Measurements from ENCODE around the gene GPATCH11. TPM values are rescaled to one million over a fixed set of nuclear protein-coding genes. Genes with fewer than 3 reads are reported as not detected.

GPATCH11 gene
- total and polyA plus RNA-seq, 2 of the 4 experiments (the other 2 are of a cell fraction) = 3.9 to 4.7 TPM

GRCh38 chr2:37104178-37104577 lies 19.9 kb downstream of the GPATCH11 start:
- H2AFZ ChIP-seq (replicated peaks; ENCODE audit: low read length, poor library complexity) = no peak overlapping the region
- H3K23ac ChIP-seq (ENCODE audit: low read depth, low read length) = no peak overlapping the region
- H3K18ac ChIP-seq (ENCODE audit: low read depth, low read length) = no peak overlapping the region
- H3K27me3 ChIP-seq (ENCODE audit: control insufficient read depth, insufficient read depth, low read length) = no peaks in the 10 kb centered on the region
- H3K36me3 ChIP-seq (ENCODE audit: control insufficient read depth, insufficient read depth, low read length) = peaks cover 18% of the 10 kb centered on the region
- no peak overlapping the region for H4K91ac ChIP-seq (ENCODE audit: insufficient read depth, low read depth, low read length)
- H4K8ac ChIP-seq (ENCODE audit: low read depth in 2 of 2, low read length in 2 of 2) = no peak overlapping the region
- H3K56ac ChIP-seq (ENCODE audit: extremely low read depth, insufficient read depth, low read length) = no peak overlapping the region
- no peak for DNase-seq
- CTCF ChIA-PET = interaction anchor here (1.0 kb wide), 1 partner anchor 12 kb away, joined by 3 read pairs; no protein-coding TSS in a partner anchor
- H2AK5ac ChIP-seq (ENCODE audit: low read depth, low read length) = no peak overlapping the region
- H3K27ac ChIP-seq (ENCODE audit: insufficient read depth, low read length) = no peak overlapping the region
- no peak overlapping the region for H2BK120ac ChIP-seq (ENCODE audit: low read depth, low read length)
- dilution Hi-C loops (cut with HindIII; ENCODE audit: low sequenced_read_pairs, unreplicated experiment) (no loop called here), in situ Hi-C loops (cut with MboI; ENCODE audit: low sequenced_read_pairs) (no loop called here), intact Hi-C loops (cut with micrococcal nuclease) (no loop called here)
- no peaks in the 10 kb centered on the region for H4K20me1 ChIP-seq (ENCODE audit: insufficient read depth, low read length)
- no peak overlapping the region for H2BK15ac ChIP-seq (ENCODE audit: low read depth, low read length)
- no peak overlapping the region for H3K4ac ChIP-seq (ENCODE audit: low read depth, low read length)
- TF ChIP-seq SMC3 (IDR thresholded peaks at IDR 0.05; ENCODE audit: low read depth, low read length) (no peak), CHD1 (IDR thresholded peaks at IDR 0.05; ENCODE audit: low read depth, low read length) (no peak), POLR2A (IDR thresholded peaks at IDR 0.05; ENCODE audit: low read depth, low read length) (no peak), RAD21 (IDR thresholded peaks at IDR 0.05; ENCODE audit: low read length) (no peak), NFE2L2 (IDR thresholded peaks at IDR 0.05; ENCODE audit: low read depth, low read length) (no peak), ELK1 (IDR thresholded peaks at IDR 0.05; ENCODE audit: borderline replicate concordance, low read depth, low read length) (no peak), BHLHE40 (IDR thresholded peaks at IDR 0.05; ENCODE audit: low read depth, low read length) (no peak), RCOR1 (IDR thresholded peaks at IDR 0.05; ENCODE audit: insufficient replicate concordance, low read length) (no peak), MAZ (IDR thresholded peaks at IDR 0.05; ENCODE audit: borderline replicate concordance, low read depth, low read length) (no peak), MAFK (IDR thresholded peaks at IDR 0.05; ENCODE audit: low read depth, low read length) (no peak), FOS (IDR thresholded peaks at IDR 0.05; ENCODE audit: low read depth, low read length) (no peak), MXI1 (IDR thresholded peaks at IDR 0.05; ENCODE audit: borderline replicate concordance, low read depth, low read length) (no peak), CTCF (conservative IDR thresholded peaks at IDR 0.05; ENCODE audit: low read depth, low read length) (no peak), RFX5 (IDR thresholded peaks at IDR 0.05; ENCODE audit: low read depth, low read length) (no peak), CEBPB (IDR thresholded peaks at IDR 0.05; ENCODE audit: low read depth, low read length) (no peak)
- no peak overlapping the region for H2BK5ac ChIP-seq (ENCODE audit: low read depth, low read length, poor library complexity, severe bottlenecking)
- no peak overlapping the region for H2BK20ac ChIP-seq (ENCODE audit: low read depth, low read length)
- H3K9ac ChIP-seq (ENCODE audit: low read depth, low read length) = no peak overlapping the region
- H3K4me1 ChIP-seq (ENCODE audit: control insufficient read depth, insufficient read depth, low read length) = no peaks in the 10 kb centered on the region
- BruUV-seq (replicated peaks) = no TSS peak
- H2AK9ac ChIP-seq (replicated peaks; ENCODE audit: low read depth, low read length, poor library complexity) = no peak overlapping the region
- WGBS, 2 experiments (ENCODE audit: extremely low coverage in 2 of 2, insufficient read length in 1 of 2) = no CpG with 5 or more reads among the region's 2 CpGs
- H3K14ac ChIP-seq (replicated peaks; ENCODE audit: low read depth, low read length) = no peak overlapping the region
- no peaks in the 10 kb centered on the region for H3K9me3 ChIP-seq (ENCODE audit: control insufficient read depth, insufficient read depth, low read length)
- H3K4me2 ChIP-seq (ENCODE audit: low read depth, low read length) = no peak overlapping the region
- no peaks in the 10 kb centered on the region; the same call in 1 of the 2 replicates for H3K9me1 ChIP-seq (ENCODE audit: insufficient read depth, low read length)
- H3K79me1 ChIP-seq (ENCODE audit: low read depth in 1 of 2, low read length in 2 of 2) = no peaks in the 10 kb centered on the region
- no peak; the same call in 1 of the 2 replicates for ATAC-seq (ENCODE audit: low read depth)
- POLR2A ChIA-PET (ENCODE audit: unreplicated experiment) = no interaction called here
- no peak overlapping the region for H3K4me3 ChIP-seq (ENCODE audit: insufficient read depth, low read depth, low read length)
- no peak overlapping the region for H4K5ac ChIP-seq (ENCODE audit: low read depth, low read length)

All from IMR-90 (cell line).